Suprapubic skin (tissue), 4 donors: ENCODE measurements around the gene TALDO1. TPM values are rescaled to one million over a fixed set of nuclear protein-coding genes. Genes with fewer than 3 reads are reported as not detected.

Experiments
- DNase-seq, 2 donors: peaks; one replicate each; pipeline ENCODE4 v3.0.0-alpha.2; 2019; ENCODE audit warnings: low spot score in 2 of 2
- H3K27ac ChIP-seq: fragments of 200-600 bp; sonication (generic); one replicate; pipeline ENCODE4 v1.5.1; 2019
- H3K27me3 ChIP-seq: fragments of 200-600 bp; sonication (generic); one replicate; pipeline ENCODE4 v1.5.1; 2019
- H3K36me3 ChIP-seq: fragments of 200-600 bp; sonication (generic); one replicate; pipeline ENCODE4 v1.5.1; 2019
- H3K4me1 ChIP-seq: fragments of 200-600 bp; sonication (generic); one replicate; pipeline ENCODE4 v1.5.1; 2019
- H3K4me3 ChIP-seq: fragments of 200-600 bp; sonication (generic); one replicate; pipeline ENCODE4 v1.5.1; 2019; ENCODE audit warnings: mild to moderate bottlenecking
- H3K9me3 ChIP-seq: fragments of 200-600 bp; sonication (generic); one replicate; pipeline ENCODE4 v1.5.1; 2019
- CTCF ChIP-seq, 2 donors: fragments of 200-600 bp in 1 of 2; fragments of 450-650 bp in 1 of 2; sonication (generic) in 1 of 2; IDR thresholded peaks; one replicate each; pipeline ENCODE4 v1.5.1; 2016 to 2019; ENCODE audit warnings: antibody characterized with exemption in 2 of 2, mild to moderate bottlenecking in 1 of 2, moderate library complexity in 1 of 2
- EP300 ChIP-seq: sonication (generic); formaldehyde crosslinking; IDR thresholded peaks from one replicate; pipeline ENCODE4 v1.6.1; 2017; ENCODE audit warnings: antibody characterized with exemption
- POLR2A ChIP-seq, 2 donors: fragments of 450-650 bp; IDR thresholded peaks; one replicate each; pipeline ENCODE4 v1.6.1; 2017; ENCODE audit warnings: antibody characterized with exemption in 2 of 2, mild to moderate bottlenecking in 2 of 2, moderate library complexity in 2 of 2
- POLR2AphosphoS5 ChIP-seq, 3 donors: sonication (generic); formaldehyde crosslinking; IDR thresholded peaks; one replicate each; pipeline ENCODE4 v1.6.1; 2017; ENCODE audit warnings: antibody characterized with exemption in 3 of 3
- WGBS: methylation state at CpG from one replicate; pipeline ENCODE4 v1.1.5; 2018; 5-methylcytosine and 5-hydroxymethylcytosine counted together
- total RNA-seq, 4 donors: library from RNA; depleted of rRNA; stranded (reverse); fragments of >200 nt; gene quantifications; one replicate each; pipeline ENCODE4 v1.1.0, GENCODE V29; 2016

Gene TALDO1
- total RNA-seq, 4 donors from 2014 or later = 107 to 197 (median 179) TPM

GRCh38 chr11:704781-705645 is 42.3 kb upstream of the TALDO1 start:
- TF ChIP-seq CTCF (IDR thresholded peaks at IDR 0.05) (no peak), POLR2A (IDR thresholded peaks at IDR 0.05) (no peak), POLR2AphosphoS5 (IDR thresholded peaks at IDR 0.05) (no peak), EP300 (no peak)
- Histone ChIP-seq H3K36me3 (peaks cover 10% of the 10 kb centered on the region), H3K4me3 (peak overlapping the region; percentile 58), H3K4me1 (peaks cover 78% of the 10 kb centered on the region), H3K27me3 (no peaks in the 10 kb centered on the region), H3K27ac (peak overlapping the region; percentile 87), H3K9me3 (no peaks in the 10 kb centered on the region)
- WGBS = 54% methylated on average over 13 of the region's 27 CpGs
- DNase-seq = peak in 1 of 2 donors; percentile 68

- Histone ChIP-seq H3K27me3 (no peaks in the 10 kb centered on the region), H3K27ac (peak within 1 kb of the TSS; percentile 87), H3K4me3 (peak within 1 kb of the TSS; percentile 58), H3K9me3 (no peaks in the 10 kb centered on the region), H3K36me3 (peaks cover 1% of the 10 kb centered on the region), H3K4me1 (peaks cover 82% of the 10 kb centered on the region)
- peak in 1 of 2 donors; percentile 75 for DNase-seq
- no peak for TF ChIP-seq CTCF (IDR thresholded peaks at IDR 0.05)
- no peak for TF ChIP-seq EP300
- TF ChIP-seq POLR2A (IDR thresholded peaks at IDR 0.05) = no peak
- no peak for TF ChIP-seq POLR2AphosphoS5 (IDR thresholded peaks at IDR 0.05)
- under 1% methylated on average over 16 of the region's 90 CpGs for WGBS
Observed at GRCh38 chr11:705646-706438, 41.4 kb upstream of the TALDO1 start, which contains the start of gene EPS8L2. EPS8L2 (plus strand) TSS chr11:706231; CDS start chr11:709408, 3,177 bp downstream.

- WGBS = 4% methylated on average over 17 of the region's 22 CpGs
- DNase-seq = peak in 1 of 2 donors; percentile 78
- Histone ChIP-seq H3K4me1 (peaks cover 87% of the 10 kb centered on the region), H3K4me3 (peak overlapping the region; percentile 58), H3K36me3 (no peaks in the 10 kb centered on the region), H3K9me3 (no peaks in the 10 kb centered on the region), H3K27me3 (no peaks in the 10 kb centered on the region), H3K27ac (peak overlapping the region; percentile 87)
- TF ChIP-seq POLR2A (IDR thresholded peaks at IDR 0.05) (no peak), POLR2AphosphoS5 (IDR thresholded peaks at IDR 0.05) (no peak), CTCF (IDR thresholded peaks at IDR 0.05) (peak in 1 of 2 donors; percentile 11), EP300 (no peak)
Observed at GRCh38 chr11:706439-706956, 40.8 kb upstream of the TALDO1 start.

GRCh38 chr11:706957-707816 is 40.1 kb upstream of the TALDO1 start:
- WGBS = 60% methylated on average over 6 of the region's 30 CpGs
- Histone ChIP-seq H3K9me3 (no peaks in the 10 kb centered on the region), H3K27ac (peak overlapping the region; percentile 87), H3K27me3 (no peaks in the 10 kb centered on the region), H3K4me1 (peaks cover 81% of the 10 kb centered on the region), H3K4me3 (peak overlapping the region; percentile 58), H3K36me3 (peaks cover 6% of the 10 kb centered on the region)
- DNase-seq = peak in 1 of 2 donors; percentile 71
- TF ChIP-seq POLR2A (IDR thresholded peaks at IDR 0.05) = no peak
- TF ChIP-seq EP300 = no peak
- TF ChIP-seq CTCF (IDR thresholded peaks at IDR 0.05) = no peak
- no peak for TF ChIP-seq POLR2AphosphoS5 (IDR thresholded peaks at IDR 0.05)
